Gastroesophageal sphincter (tissue), 3 donors: ENCODE results near the gene ATP6V0D1.
A peak's percentile ranks its signal among the peaks of the same experiment; 100 is the strongest.

Experiments used
- EP300 ChIP-seq: sonication (generic); formaldehyde crosslinking; IDR thresholded peaks from one replicate; pipeline ENCODE4 v1.6.1; 2017; ENCODE audit warnings: antibody characterized with exemption, mild to moderate bottlenecking
- POLR2A ChIP-seq, 2 donors: fragments of 450-650 bp; IDR thresholded peaks; one replicate each; pipeline ENCODE4 v1.6.1; 2017; ENCODE audit warnings: antibody characterized with exemption in 2 of 2, mild to moderate bottlenecking in 2 of 2, moderate library complexity in 1 of 2
- POLR2AphosphoS5 ChIP-seq: sonication (generic); formaldehyde crosslinking; IDR thresholded peaks from one replicate; pipeline ENCODE4 v1.6.1; 2017; ENCODE audit warnings: antibody characterized with exemption
- TF ChIP-seq, protein P1 (sequence below), 4 experiments: fragments of 200-600 bp in 2 of 4; fragments of 450-650 bp in 2 of 4; sonication (generic) in 1 of 4; IDR thresholded peaks; one replicate each; pipeline ENCODE4 v1.5.1; 2017 to 2019; ENCODE audit warnings: antibody characterized with exemption in 4 of 4, mild to moderate bottlenecking in 2 of 4, moderate library complexity in 2 of 4

DNA sequence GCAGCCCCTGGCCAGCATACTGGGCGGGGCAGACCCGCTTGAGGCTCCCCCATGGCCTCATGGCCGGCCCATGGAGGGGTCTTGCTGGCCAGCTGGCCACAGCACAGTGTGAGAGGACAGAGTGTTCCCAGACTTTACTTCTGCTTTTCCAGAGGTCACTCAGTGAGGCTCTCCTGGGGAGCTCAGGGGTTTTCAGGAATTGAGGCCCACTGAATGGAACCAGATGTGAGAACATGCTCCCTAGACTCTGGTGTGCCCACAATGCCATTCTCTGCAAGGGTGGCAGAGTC is 21.2 kb downstream of the ATP6V0D1 start:
- peak; percentile 19 for TF ChIP-seq POLR2AphosphoS5
- TF ChIP-seq, protein P1, sequence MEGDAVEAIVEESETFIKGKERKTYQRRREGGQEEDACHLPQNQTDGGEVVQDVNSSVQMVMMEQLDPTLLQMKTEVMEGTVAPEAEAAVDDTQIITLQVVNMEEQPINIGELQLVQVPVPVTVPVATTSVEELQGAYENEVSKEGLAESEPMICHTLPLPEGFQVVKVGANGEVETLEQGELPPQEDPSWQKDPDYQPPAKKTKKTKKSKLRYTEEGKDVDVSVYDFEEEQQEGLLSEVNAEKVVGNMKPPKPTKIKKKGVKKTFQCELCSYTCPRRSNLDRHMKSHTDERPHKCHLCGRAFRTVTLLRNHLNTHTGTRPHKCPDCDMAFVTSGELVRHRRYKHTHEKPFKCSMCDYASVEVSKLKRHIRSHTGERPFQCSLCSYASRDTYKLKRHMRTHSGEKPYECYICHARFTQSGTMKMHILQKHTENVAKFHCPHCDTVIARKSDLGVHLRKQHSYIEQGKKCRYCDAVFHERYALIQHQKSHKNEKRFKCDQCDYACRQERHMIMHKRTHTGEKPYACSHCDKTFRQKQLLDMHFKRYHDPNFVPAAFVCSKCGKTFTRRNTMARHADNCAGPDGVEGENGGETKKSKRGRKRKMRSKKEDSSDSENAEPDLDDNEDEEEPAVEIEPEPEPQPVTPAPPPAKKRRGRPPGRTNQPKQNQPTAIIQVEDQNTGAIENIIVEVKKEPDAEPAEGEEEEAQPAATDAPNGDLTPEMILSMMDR (IDR thresholded peaks at IDR 0.05) = no peak
- no peak for TF ChIP-seq POLR2A (IDR thresholded peaks at IDR 0.05)
- no peak for TF ChIP-seq EP300
